HG03039 (cell line): Measurements from ENCODE around the gene PRKCH.

ENCODE experiments used
- ATAC-seq: cut with Tn5 transposase; IDR thresholded peaks from one replicate; pipeline ENCODE4 v1.9.1; 2021; ENCODE audit warnings: mild to moderate bottlenecking, moderate library complexity; ENCODE audit not compliant: unreplicated experiment

PRKCH gene

DNA sequence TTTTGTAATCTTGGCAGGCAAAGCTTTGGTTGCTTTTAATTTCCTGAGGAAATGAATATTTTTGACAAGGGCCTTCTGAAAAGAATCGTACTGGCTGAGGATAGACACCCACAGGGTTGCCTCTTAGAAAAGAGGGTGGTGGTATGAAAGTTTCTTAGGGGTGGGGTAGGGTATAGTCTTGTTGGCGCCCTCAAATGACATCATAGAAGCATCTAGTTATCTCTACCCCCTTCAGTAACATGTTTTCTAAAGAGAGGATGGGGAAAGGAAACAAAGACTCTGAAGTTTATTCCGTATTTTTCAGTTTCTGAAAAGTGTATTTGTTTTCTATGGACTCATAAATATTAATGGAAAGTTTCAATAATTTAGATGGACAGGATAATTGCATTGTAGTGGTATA is 13.7 kb downstream of the PRKCH start:
- ATAC-seq = no peak

DNA sequence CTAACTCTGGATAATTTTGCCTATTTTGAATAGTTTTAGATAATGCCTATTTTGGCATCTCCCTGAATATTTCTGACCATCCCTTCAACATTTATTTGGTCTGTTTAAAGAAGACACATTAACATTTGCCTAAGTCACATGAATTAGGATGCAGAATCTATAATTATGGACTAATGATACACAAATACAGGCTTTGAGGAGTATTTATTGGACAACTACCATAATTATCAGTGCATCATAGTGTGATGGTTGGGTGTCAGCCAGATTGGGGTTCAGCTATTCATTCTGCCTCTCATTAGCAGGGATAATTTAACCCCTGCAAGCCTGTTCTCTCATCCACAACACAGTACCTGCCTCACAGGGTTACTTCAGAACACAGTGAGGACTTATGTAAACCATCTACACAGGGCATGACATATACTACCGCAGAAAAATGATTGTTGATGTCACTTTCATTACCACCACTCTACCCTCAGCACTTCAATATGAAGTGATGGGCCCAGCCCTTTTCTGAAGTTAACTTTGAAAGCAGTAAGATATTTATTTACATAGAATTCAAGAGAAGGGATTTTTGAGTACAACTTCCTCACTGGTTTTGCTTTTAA is 14.4 kb downstream of the PRKCH start:
- no peak for ATAC-seq

DNA sequence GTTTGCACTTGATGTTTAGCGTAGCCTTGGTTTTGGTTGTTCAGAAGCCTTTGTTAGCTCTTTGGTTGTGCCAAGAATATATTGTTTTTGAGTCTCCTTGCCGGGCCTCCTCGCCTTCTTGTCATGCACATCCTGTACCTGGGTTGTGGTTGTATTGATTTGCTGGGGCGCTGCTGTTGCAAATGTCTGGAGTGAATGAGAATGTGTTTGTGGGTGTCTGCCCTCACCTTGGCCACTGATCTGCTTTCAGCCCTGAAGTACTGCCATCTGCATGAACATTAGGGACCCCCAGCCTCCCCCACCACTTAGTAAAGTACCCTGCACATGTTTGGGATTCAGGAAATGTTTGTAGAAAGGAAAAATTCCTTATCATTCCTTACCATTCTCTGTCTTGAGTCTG is 16.5 kb downstream of the PRKCH start:
- ATAC-seq = no peak

DNA sequence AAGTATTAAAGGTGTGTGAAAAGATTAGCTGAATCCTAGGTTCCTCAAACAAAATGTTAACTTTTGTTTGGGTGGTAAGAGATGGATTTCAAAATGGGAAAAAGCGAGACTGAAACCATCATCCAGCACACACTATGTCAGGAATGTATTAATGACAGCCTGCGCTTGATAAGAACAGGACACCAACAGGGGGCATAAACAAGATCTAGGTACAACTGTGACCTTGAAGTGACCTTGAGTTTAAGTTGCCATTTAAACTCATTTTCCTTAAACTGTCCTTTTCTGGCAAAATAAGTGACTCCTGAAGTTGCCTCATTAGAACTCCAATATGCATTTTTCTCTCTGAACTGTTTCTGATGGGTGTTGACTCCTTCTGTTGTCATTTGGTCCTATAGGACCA is 17.1 kb downstream of the PRKCH start:
- ATAC-seq = no peak

DNA sequence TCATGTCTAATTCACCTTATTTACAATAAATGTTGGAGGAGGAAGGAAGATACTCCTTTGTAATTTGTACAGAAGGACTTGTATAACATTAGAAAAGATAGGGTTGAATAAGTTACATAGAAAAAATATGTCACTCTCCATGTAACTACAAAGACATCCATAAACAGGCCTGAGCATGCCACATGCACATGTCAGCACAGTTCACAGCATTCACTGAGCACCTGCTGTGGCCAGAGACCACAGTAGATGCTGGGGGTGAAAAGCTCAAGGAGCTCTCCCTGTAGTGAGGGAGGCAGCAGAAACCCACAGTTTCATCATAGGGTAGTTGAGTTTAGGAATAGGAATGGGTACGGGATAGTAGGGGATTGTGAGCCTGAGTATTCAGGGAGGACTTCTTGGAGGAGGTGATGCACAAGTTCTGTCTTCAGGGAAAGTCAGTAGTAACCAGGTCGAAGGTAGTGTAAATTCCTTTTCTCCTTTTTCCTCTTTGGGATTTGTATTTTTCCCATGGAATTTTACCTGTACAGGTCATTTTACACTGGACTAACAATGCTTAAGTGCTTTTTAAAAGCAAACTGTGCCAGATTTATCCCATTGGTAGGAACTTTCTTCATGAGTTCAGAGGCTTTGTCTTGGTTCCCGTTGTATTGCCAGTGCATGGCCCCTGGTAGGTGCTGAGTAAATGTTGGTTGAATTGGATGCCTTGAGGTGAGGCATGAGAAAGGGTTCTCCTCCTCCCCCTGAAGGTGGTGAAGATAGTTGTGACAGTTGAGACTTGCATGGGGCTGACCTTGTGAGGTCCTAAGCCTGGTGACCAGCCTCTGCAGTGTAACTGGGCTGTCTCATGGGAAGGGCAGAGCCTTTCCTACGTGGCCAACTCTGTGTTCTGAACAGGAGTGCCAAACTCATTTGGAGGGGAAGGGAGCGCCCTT is 20.2 kb downstream of the PRKCH start:
- no peak for ATAC-seq

DNA sequence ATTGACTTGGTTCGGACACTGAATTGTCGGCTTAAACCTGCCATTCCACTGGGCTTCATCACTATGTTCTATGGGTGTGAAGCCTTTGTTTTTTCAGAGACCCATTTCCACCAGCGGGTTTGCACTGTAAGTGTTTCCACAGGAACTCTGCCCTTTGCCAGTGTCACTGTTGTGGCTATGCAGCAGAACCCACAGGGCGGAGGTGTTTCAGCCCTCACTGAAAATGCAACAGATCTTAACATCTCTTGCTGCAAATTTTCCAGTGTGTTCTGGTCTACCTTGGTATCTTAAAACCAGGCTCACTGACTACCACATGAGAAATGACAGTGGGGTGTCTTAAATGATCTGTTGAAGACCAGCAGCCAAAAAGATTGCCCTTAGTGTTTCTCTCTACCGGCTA is 21.1 kb downstream of the PRKCH start:
- ATAC-seq = no peak

DNA sequence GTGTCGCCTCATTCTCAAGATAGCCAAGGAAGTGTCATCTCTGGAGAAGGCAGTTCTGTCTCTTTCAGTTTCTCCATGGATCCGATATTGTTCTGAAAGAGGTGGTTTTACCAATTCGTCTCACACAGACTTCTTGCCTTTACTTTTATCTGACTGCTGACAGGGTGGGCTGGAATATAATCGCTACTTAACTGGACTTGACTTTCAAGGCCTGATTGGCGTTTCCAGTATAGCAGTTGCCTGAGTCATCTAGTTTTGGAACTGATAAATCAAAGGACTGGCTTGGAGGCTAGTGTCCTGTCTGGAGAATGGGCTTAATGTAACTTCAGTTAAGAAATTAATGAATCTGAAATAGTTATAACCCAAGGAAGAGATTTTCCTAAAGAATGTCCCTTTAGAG is 21.6 kb downstream of the PRKCH start:
- no peak for ATAC-seq

DNA sequence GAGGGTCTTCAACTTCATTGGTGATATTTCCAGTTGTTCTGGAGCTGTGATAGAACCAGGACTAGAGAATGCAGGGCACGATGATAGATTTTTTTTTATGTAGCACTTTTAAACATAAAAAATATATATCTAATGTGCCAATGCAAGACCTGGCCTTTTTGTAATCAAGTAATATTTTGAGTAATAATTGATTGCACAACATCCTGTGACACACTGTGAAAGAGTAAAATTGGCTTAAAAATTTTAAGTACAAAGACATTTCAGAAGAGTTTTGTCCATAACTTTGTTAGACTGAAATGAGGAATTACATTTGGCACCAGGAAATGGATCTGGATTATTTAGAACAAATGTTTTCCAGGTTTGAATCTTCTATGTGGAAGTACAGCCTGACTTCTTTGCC is 22.1 kb downstream of the PRKCH start:
- ATAC-seq = no peak

DNA sequence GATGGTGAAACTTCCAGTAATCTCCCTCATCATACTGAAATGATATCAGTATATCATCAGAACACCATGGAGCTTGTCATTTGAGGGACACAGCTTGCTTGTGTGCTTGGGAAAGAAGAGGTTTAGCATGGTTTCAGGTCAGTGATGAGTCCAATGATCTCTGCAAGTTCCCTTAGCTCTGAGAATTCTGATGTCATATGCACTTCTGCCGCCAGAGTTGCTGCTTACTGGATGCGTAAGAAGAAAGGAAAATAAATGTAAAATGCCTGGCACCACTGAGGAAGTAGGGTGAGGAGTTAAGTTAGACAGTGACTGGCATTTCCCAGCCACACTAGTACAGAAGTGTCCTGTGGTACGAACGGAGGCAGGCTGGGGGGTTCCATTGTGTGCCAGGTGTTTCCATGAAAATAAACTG is 22.6 kb downstream of the PRKCH start:
- no peak for ATAC-seq

DNA sequence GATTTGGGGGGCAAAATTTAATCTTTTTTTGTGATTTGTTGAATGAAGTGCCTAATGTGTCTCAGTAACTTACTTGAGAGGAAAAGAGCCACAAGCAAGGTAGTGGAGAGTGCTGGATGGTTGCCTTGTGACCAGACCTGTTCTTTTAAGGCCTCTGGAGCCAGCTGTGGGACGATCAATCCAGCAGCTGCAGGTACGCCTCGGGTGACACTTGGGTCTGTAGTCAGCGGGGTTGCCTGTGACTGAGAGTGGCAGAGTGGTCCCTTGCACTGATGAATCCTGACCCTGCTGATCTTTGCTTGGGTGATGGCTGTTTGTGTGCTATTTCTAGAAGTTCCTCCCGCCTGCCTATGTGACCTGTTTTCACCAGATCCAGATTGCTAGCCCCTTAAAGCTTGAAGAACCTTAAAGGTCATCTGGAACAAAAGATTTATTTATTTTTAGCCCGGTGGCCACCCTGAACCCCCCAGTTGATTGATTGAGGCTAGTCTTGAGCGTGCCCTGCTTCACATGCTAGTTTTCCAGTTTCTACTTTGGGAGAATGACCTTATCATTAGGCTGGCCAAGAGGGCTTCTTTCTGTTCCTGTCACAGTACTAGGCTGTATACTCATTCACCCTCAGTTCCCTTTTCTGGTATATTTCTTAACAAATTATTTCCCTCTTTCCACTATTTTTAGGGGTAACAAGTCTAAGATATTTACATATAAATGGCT is 23.2 kb downstream of the PRKCH start:
- no peak for ATAC-seq

DNA sequence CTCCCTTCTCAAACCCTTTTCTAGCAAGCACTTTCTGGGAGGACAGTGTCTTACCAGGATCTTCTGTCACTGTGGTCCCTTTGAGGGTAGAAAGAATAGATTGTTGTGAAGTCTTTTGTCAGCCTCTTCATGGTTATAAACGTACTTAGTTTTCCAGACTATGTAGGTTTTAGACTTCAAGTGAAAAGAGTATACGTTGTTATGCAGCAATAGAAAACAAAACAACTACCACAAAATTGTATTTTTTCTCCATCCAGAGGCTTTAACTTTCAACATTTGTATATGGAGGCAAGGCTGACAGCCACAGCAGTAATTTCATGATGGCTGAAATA is 23.7 kb downstream of the PRKCH start:
- no peak for ATAC-seq

DNA sequence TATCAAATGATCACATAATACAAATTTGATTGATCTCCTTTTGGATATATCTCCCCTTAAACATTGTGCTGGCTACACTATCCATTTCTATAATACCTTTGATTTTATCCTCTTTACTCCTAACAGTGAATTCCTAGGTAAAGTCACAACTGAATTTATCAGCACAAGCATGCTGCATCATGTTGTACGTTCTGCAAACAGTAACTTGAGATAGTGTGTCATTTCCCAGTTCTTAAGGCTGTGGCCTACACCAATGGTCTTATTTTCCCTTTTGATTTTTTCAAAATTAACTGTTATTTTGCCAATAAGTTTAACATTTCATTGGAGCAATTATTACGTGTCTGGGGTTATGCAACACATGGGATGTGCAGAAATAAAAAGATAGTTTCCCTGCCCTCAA is 24.8 kb downstream of the PRKCH start:
- ATAC-seq = no peak

DNA sequence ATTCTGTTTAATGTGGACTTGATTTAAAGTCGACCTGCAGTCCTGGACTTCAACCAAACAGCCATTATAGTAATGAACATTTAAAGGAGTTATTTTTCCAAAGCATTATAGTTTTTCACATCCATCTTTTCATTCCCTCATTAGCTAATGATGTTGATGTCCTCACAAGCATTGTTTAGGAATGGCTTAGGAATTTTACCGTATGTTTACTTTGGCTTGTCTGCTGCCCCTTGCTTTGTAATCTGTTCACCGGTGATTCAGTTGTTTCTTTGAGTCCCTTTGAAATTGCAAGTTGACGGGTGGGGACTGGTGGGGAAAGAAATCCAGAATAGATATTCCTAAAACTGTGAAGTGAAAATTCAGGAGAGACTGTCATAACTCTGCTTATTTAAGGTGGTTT is 25.4 kb downstream of the PRKCH start:
- no peak for ATAC-seq

DNA sequence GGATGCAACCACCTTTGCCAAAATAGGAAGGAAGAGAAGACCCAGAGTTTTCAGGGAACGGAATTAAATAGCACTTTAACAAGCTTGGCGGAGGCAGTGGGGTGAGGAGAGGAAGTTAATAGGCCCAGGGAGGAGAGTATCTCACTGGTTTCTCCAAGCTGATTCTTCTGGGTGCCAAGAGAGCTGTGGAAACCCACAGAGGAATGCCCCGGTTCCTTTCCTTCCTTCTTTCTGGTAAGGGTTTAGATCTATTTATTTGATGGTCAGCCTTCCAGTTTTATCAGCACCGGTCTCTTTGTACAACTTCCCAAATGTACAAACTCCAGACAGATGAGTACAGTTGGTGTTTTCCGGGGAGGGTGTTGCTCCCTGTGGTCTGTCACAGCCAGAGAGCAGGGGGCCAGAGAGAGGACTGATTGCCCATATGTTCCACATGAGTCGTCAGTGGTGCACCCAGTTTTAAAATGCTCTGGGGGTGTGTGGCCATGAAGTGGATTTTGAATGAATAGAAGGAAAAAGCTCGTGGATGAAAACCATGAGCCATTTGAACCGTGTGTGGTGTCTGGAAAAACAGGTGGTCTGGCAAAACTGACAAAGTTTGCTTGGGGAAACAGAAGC is 26.6 kb downstream of the PRKCH start:
- ATAC-seq = no peak

DNA sequence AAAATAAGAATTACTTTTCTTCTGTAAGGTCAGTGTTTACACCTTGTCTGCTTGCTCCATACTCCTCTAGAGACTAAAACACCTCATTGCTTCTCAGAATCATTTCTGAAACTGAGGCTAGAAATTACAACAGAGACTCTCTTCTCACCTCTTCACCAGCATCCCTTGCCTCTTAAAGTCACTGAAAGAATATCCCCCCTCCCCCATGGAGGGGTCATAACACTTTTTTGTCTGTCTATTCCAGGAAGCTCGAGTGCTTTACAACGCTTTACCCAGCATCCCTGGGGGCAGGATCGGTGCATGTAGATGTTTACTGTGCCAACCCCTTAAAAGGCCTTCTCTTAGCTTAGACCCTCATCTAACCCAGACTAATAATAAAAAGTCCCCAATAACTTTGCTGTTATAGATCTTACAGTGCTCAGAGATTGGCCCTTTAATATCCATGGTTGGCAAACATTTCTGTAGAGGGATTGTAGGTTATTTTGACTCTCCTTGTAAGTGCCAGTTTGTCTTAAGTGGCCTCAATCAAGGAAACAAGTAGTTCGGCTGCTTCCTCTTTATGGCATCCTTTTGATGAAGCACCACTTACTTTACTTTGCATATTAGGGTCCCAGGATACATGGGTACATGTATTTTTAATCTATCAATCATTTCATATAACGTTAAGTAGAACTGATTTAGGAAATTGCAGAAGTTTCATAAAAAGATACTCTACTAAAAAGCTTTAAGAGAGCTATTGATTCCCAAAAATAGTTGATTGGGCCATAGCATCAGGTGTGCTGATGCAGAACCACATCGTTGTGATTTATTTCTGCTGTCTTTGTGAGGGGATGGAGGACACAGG is 29.3 kb downstream of the PRKCH start:
- ATAC-seq = no peak

DNA sequence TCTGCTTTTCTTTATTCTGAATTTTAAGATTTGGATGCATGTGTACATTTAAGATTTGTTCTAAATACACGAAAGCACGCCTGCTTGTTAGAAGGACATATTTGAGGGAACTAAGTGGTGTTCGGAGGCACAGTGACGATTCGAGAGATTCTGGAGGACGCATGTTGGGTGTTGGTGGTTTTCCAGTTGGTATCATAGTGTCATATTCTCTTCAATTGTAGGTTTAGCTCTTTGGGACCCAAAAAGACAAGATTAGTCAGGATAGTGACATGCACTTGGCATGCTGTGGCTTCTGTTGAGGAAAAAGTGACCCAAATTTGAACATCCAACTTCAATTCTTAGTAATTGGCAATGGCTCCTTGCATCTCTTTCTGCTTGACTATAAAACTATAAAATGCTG is 30.1 kb downstream of the PRKCH start:
- ATAC-seq = no peak

DNA sequence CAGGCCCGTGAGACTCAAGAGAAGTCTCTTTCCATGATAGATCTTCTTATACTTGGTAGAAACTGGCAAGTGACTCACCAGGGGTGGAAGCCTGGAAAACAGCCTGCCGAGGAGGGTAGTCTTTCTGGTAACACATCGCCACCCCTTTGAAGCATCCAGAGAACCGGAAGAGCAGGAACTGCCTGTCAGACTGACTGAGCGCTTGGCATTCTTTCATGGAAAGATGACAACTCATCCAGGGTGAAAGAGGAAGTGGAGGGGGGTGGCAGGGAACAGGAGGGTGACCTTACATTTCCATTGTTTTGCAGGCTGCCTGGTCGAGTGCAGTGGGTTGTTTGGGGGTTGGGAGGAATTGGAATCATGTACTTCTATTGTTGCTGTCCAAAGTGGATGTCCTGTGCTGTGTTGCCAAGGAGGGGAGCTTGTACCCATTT is 34.5 kb downstream of the PRKCH start:
- no peak for ATAC-seq

DNA sequence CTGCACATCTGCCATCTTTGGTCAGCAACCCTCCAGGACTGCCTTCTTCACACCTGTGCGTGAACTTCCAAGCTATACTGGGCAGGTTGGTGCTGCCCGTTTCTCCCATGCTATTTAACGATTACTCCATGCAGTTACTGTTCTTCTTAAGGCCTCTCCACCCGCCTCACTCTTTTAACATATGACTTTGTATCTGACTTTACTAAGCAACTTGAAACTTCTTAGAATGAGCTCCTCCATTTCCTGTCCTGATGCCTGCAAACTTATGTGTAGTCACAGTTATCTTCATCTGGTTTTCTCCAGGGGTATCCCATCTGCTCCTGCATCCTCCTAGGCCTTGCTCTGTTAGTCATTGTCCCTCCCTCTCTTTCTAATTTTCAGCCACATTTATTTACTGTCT is 35.7 kb downstream of the PRKCH start:
- no peak for ATAC-seq

DNA sequence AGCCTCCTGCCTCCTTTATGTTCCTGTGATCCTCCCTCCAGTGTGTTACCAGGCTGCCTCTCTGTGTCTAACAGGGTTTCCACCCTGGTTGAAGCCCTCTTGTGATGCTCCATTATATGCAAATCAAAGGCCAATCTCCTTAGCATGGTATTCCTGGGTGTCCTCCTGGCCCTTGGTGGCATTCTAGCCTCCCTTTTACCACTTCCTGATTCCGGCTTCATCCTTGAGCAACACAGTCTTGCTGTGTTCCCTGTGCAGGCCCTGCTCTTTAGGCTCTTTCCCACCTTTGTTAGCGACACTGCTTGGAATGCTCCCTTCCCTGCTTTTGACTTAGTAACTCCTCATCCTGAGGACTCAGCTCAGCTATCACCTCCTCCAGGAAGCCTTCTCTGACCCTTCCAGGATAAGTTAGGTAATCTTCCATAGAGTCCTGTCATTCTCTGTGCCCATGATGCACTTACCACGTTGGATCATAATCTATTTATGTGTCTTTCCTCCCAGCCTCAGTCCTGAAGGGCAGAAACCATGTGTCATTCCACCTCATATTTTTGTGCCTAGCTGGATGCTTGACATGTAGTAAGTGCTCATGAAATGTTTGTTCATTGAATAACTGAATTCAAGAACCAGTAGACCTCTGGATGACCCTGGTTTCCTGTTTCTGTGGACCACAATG is 37.3 kb downstream of the PRKCH start:
- ATAC-seq = no peak
